ENCODE measurements around the gene HASPIN. TPM values are rescaled to one million over a fixed set of nuclear protein-coding genes. Genes with fewer than 3 reads are reported as not detected.
"Not testable (repeated sequence)": the region's sequence is repeated elsewhere in the genome, so short reads cannot be mapped to it uniquely, and the experiment has no call there.

Gene HASPIN
- polyA plus RNA-seq, 1 donor (not counting 4 experiments of a cell fraction or from before 2014, with no cell fraction given): 3.5 TPM

DNA sequence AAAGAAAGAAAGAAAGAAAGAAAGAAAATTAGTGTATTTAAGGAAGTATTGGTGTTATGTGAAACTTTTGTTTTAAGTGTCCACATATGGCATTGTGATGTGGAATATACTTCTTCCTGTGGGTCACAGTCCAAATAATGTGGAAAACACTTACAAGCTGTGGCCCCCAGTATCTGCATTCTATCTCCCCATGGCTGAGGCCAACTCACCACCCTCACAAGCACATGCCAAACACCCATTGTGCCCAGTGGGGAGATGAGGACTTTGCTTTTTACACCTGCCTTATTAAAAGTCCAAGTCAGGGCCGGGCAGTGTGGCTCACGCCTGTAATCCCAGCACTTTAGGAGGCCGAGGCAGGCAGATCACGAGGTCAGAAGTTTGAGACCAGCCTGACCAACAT is 23.8 kb upstream of the HASPIN start:
- dilution Hi-C loops (cut with MboI; ENCODE audit: extremely low pct_ligation_motif_present, low sequenced_read_pairs): no loop called here
- Histone ChIP-seq H3K4me1 (ENCODE audit: control insufficient read depth, extremely low read depth, insufficient read depth, low read length) (peaks cover 4% of the 10 kb centered on the region), H3K27ac (ENCODE audit: control insufficient read depth, insufficient read depth, low read length) (no peak overlapping the region), H2AFZ (ENCODE audit: control insufficient read depth, low read length) (no peak overlapping the region), H3K36me3 (ENCODE audit: control insufficient read depth in 2 of 2, extremely low read depth in 1 of 2, insufficient read depth in 2 of 2, low read length in 2 of 2) (no peaks in the 10 kb centered on the region), H3K9me1 (ENCODE audit: control insufficient read depth, extremely low read depth, insufficient read depth, low read length) (no peaks in the 10 kb centered on the region), H3K9me3 (ENCODE audit: control insufficient read depth, low read depth, low read length) (peaks cover 5% of the 10 kb centered on the region), H3K9ac (ENCODE audit: control insufficient read depth, extremely low read depth, insufficient read depth, low read length) (no peak overlapping the region), H3K27me3 (ENCODE audit: control insufficient read depth, extremely low read depth, insufficient read depth, low read length) (peaks cover 22% of the 10 kb centered on the region), H3K4me2 (ENCODE audit: control insufficient read depth, extremely low read depth, insufficient read depth, low read depth, low read length) (no peak overlapping the region), H4K20me1 (ENCODE audit: control insufficient read depth, extremely low read depth, insufficient read depth, low read length) (no peaks in the 10 kb centered on the region), H3K4me3 (ENCODE audit: control insufficient read depth in 2 of 3, extremely low read depth in 1 of 3, insufficient read depth in 2 of 3, low read depth in 1 of 3, low read length in 3 of 3) (no peak overlapping the region), H3K79me2 (ENCODE audit: control insufficient read depth, insufficient read depth, low read length) (no peaks in the 10 kb centered on the region)
- no peak for TF ChIP-seq EZH2 (IDR thresholded peaks at IDR 0.05; ENCODE audit: low read length)
- TF ChIP-seq, protein P1, sequence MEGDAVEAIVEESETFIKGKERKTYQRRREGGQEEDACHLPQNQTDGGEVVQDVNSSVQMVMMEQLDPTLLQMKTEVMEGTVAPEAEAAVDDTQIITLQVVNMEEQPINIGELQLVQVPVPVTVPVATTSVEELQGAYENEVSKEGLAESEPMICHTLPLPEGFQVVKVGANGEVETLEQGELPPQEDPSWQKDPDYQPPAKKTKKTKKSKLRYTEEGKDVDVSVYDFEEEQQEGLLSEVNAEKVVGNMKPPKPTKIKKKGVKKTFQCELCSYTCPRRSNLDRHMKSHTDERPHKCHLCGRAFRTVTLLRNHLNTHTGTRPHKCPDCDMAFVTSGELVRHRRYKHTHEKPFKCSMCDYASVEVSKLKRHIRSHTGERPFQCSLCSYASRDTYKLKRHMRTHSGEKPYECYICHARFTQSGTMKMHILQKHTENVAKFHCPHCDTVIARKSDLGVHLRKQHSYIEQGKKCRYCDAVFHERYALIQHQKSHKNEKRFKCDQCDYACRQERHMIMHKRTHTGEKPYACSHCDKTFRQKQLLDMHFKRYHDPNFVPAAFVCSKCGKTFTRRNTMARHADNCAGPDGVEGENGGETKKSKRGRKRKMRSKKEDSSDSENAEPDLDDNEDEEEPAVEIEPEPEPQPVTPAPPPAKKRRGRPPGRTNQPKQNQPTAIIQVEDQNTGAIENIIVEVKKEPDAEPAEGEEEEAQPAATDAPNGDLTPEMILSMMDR (optimal IDR thresholded peaks at IDR 0.05 in 1 of 3, IDR thresholded peaks at IDR 0.05 in 1 of 3, conservative IDR thresholded peaks at IDR 0.05 in 1 of 3; ENCODE audit: extremely low read depth in 1 of 3, insufficient read depth in 2 of 3, low read length in 3 of 3): no peak
- FAIRE-seq (no peak), DNase-seq (ENCODE audit: low read depth, low spot score) (no peak)

DNA sequence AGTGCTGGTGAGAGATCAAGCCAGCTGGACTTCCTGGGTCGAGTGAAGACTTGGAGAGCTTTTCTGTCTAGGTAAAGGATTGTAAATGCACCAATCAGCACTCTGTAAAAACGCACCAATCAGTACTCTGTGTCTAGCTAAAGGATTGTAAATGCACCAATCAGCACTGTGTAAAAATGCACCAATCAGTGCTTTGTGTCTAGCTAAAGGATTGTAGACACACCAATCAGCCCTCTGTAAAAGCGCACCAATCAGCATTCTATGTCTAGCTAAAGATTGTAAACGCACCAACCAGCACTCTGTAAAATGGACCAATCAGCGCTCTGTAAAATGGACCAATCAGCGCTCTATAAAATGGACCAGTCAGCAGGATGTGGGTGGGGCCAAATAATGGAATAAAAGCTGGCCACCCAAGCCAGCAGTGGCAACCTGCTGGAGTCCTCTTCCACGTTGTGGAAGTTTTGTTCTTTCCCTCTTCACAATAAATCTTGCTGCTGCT is 21.6 kb upstream of the HASPIN start:
- DNase-seq (ENCODE audit: low read depth, low spot score); H3K27ac ChIP-seq (ENCODE audit: control insufficient read depth, insufficient read depth, low read length); H4K20me1 ChIP-seq (ENCODE audit: control insufficient read depth, extremely low read depth, insufficient read depth, low read length); H3K36me3 ChIP-seq (ENCODE audit: control insufficient read depth in 2 of 2, extremely low read depth in 1 of 2, insufficient read depth in 2 of 2, low read length in 2 of 2); H3K4me1 ChIP-seq (ENCODE audit: control insufficient read depth, extremely low read depth, insufficient read depth, low read length); dilution Hi-C loops (cut with MboI; ENCODE audit: extremely low pct_ligation_motif_present, low sequenced_read_pairs); H3K79me2 ChIP-seq (ENCODE audit: control insufficient read depth, insufficient read depth, low read length); H3K9me1 ChIP-seq (ENCODE audit: control insufficient read depth, extremely low read depth, insufficient read depth, low read length); H2AFZ ChIP-seq (ENCODE audit: control insufficient read depth, low read length); H3K4me3 ChIP-seq (ENCODE audit: control insufficient read depth in 2 of 3, extremely low read depth in 1 of 3, insufficient read depth in 2 of 3, low read depth in 1 of 3, low read length in 3 of 3); H3K4me2 ChIP-seq (ENCODE audit: control insufficient read depth, extremely low read depth, insufficient read depth, low read depth, low read length); H3K9ac ChIP-seq (ENCODE audit: control insufficient read depth, extremely low read depth, insufficient read depth, low read length); FAIRE-seq; H3K27me3 ChIP-seq (ENCODE audit: control insufficient read depth, extremely low read depth, insufficient read depth, low read length); H3K9me3 ChIP-seq (ENCODE audit: control insufficient read depth, low read depth, low read length): not testable (repeated sequence)
